ENCODE measurements around the gene IFNA8. TPM values are rescaled to one million over a fixed set of nuclear protein-coding genes. Genes with fewer than 3 reads are reported as not detected.
"Not testable (repeated sequence)": the region's sequence is repeated elsewhere in the genome, so short reads cannot be mapped to it uniquely, and the experiment has no call there.

The IFNA8 gene
- polyA plus RNA-seq (2011; rRNA removed) (not detected in 2 replicates), polyA minus RNA-seq (2011; rRNA and poly(A)+ RNA removed) (not detected in 2 replicates)

- POLR2A ChIA-PET: no interaction called here
- no peaks in the 10 kb centered on the region for H3K9me3 ChIP-seq (ENCODE audit: control insufficient read depth, insufficient read depth, low read length)
- no peak for TF ChIP-seq CTCF (IDR thresholded peaks at IDR 0.05; ENCODE audit: low read depth, low read length)
- H3K27ac ChIP-seq (ENCODE audit: low read depth, low read length): no peak within 1 kb of the TSS
- CTCF ChIA-PET: interaction anchor here (0.7 to 2.0 kb wide), 3 partner anchors 13 to 90 kb away, joined by 3 to 13 read pairs (median 3); no protein-coding TSS in a partner anchor
- no peak for DNase-seq (ENCODE audit: low read depth, low spot score)
- peaks cover 16% of the 10 kb centered on the region for H3K27me3 ChIP-seq (ENCODE audit: control insufficient read depth, insufficient read depth, low read length)
- no peak within 1 kb of the TSS for H3K4me3 ChIP-seq (ENCODE audit: low read depth, low read length)
Measured at GRCh38 chr9:21408817-21409216, at the start of gene IFNA8. TSS of gene IFNA8 (plus strand) at chr9:21409117. CDS start at chr9:21409177, 60 bp downstream.

- Histone ChIP-seq H3K4me3 (ENCODE audit: low read depth, low read length) (no peak overlapping the region), H3K27ac (ENCODE audit: low read depth, low read length) (no peak overlapping the region), H3K9me3 (ENCODE audit: control insufficient read depth, insufficient read depth, low read length) (no peaks in the 10 kb centered on the region), H3K27me3 (ENCODE audit: control insufficient read depth, insufficient read depth, low read length) (peaks cover 3% of the 10 kb centered on the region)
- no peak for TF ChIP-seq CTCF (IDR thresholded peaks at IDR 0.05; ENCODE audit: low read depth, low read length)
- DNase-seq (ENCODE audit: low read depth, low spot score): no peak
- ChIA-PET CTCF (no interaction called here), POLR2A (no interaction called here)
Measured at GRCh38 chr9:21362287-21362686, 46.6 kb upstream of the IFNA8 start.

- POLR2A ChIA-PET; CTCF ChIA-PET; H3K27me3 ChIP-seq (ENCODE audit: control insufficient read depth, insufficient read depth, low read length): not testable (repeated sequence)
Measured at GRCh38 chr9:21367169-21367568, 41.7 kb upstream of the IFNA8 start.

GRCh38 chr9:21367957-21368356, 41.0 kb upstream of the IFNA8 start, which contains the start of gene IFNA13:
TSS of gene IFNA13 (minus strand) at chr9:21368057. CDS start at chr9:21368010, 47 bp downstream.
- POLR2A ChIA-PET: no interaction called here
- Histone ChIP-seq H3K27me3 (ENCODE audit: control insufficient read depth, insufficient read depth, low read length) (no peaks in the 10 kb centered on the region), H3K9me3 (ENCODE audit: control insufficient read depth, insufficient read depth, low read length) (no peaks in the 10 kb centered on the region), H3K4me3 (ENCODE audit: low read depth, low read length) (no peak within 1 kb of the TSS), H3K27ac (ENCODE audit: low read depth, low read length) (no peak within 1 kb of the TSS)
- DNase-seq (ENCODE audit: low read depth, low spot score): no peak
- CTCF ChIA-PET: interaction anchor here (1.0 kb wide), 1 partner anchor 66 kb away, joined by 3 read pairs; no protein-coding TSS in a partner anchor
- no peak for TF ChIP-seq CTCF (IDR thresholded peaks at IDR 0.05; ENCODE audit: low read depth, low read length)

More at GRCh38 chr9:21367169-21367568, 41.7 kb upstream of the IFNA8 start:
- not testable (repeated sequence) for H3K4me3 ChIP-seq (ENCODE audit: low read depth, low read length); DNase-seq (ENCODE audit: low read depth, low spot score); H3K9me3 ChIP-seq (ENCODE audit: control insufficient read depth, insufficient read depth, low read length); H3K27ac ChIP-seq (ENCODE audit: low read depth, low read length)

GRCh38 chr9:21371467-21371866, 37.5 kb upstream of the IFNA8 start:
- H3K4me3 ChIP-seq (ENCODE audit: low read depth, low read length); H3K27me3 ChIP-seq (ENCODE audit: control insufficient read depth, insufficient read depth, low read length); H3K9me3 ChIP-seq (ENCODE audit: control insufficient read depth, insufficient read depth, low read length); DNase-seq (ENCODE audit: low read depth, low spot score); H3K27ac ChIP-seq (ENCODE audit: low read depth, low read length); POLR2A ChIA-PET: not testable (repeated sequence)
- CTCF ChIA-PET: interaction anchor here (1.3 kb wide), 1 partner anchor 63 kb away, joined by 5 read pairs; no protein-coding TSS in a partner anchor

GRCh38 chr9:21381448-21382339, 27.2 kb upstream of the IFNA8 start:
- Histone ChIP-seq H3K27ac (ENCODE audit: low read depth, low read length) (no peak overlapping the region), H3K4me3 (ENCODE audit: low read depth, low read length) (no peak overlapping the region), H3K9me3 (ENCODE audit: control insufficient read depth, insufficient read depth, low read length) (no peaks in the 10 kb centered on the region), H3K27me3 (ENCODE audit: control insufficient read depth, insufficient read depth, low read length) (peaks cover 2% of the 10 kb centered on the region)
- no peak for TF ChIP-seq CTCF (IDR thresholded peaks at IDR 0.05; ENCODE audit: low read depth, low read length)
- ChIA-PET CTCF (interaction anchor here (1.0 to 4.4 kb wide), 2 partner anchors 10 to 14 kb away, joined by 3 to 17 read pairs; no protein-coding TSS in a partner anchor), POLR2A (no interaction called here)
- no peak for DNase-seq (ENCODE audit: low read depth, low spot score)

Measured in AG04450 (cell line).